Measurements from ENCODE around the gene CACNA2D4.

- TF ChIP-seq, protein P1, sequence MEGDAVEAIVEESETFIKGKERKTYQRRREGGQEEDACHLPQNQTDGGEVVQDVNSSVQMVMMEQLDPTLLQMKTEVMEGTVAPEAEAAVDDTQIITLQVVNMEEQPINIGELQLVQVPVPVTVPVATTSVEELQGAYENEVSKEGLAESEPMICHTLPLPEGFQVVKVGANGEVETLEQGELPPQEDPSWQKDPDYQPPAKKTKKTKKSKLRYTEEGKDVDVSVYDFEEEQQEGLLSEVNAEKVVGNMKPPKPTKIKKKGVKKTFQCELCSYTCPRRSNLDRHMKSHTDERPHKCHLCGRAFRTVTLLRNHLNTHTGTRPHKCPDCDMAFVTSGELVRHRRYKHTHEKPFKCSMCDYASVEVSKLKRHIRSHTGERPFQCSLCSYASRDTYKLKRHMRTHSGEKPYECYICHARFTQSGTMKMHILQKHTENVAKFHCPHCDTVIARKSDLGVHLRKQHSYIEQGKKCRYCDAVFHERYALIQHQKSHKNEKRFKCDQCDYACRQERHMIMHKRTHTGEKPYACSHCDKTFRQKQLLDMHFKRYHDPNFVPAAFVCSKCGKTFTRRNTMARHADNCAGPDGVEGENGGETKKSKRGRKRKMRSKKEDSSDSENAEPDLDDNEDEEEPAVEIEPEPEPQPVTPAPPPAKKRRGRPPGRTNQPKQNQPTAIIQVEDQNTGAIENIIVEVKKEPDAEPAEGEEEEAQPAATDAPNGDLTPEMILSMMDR (IDR thresholded peaks at IDR 0.05): no peak
- TF ChIP-seq POLR2A (IDR thresholded peaks at IDR 0.05) (no peak), EP300 (IDR thresholded peaks at IDR 0.05) (no peak)
Measured at GRCh38 chr12:1949771-1950470, 31.5 kb upstream of the CACNA2D4 start.
